B cell (primary cell): ENCODE results near the gene CD247.

ENCODE experiments used
- CTCF ChIP-seq: fragments of 200-600 bp; IDR thresholded peaks from one replicate; pipeline ENCODE4 v1.8.0; 2022; ENCODE audit warnings: antibody characterized with exemption, mild to moderate bottlenecking
- EZH2 ChIP-seq: IDR thresholded peaks from 2 replicates; pipeline ENCODE4 v1.6.1; 2012; ENCODE audit warnings: borderline replicate concordance, low read depth, mild to moderate bottlenecking, moderate library complexity, low read length; ENCODE audit not compliant: insufficient read depth, poor library complexity, severe bottlenecking

GRCh38 chr1:167467752-167468151, 50.6 kb downstream of the CD247 start:
- TF ChIP-seq CTCF (no peak), EZH2 (no peak)
